ENCODE measurements around the gene NGFR.

The NGFR gene

GRCh38 chr17:49525831-49526741, 31.0 kb downstream of the NGFR start:
- no peaks in the 10 kb centered on the region for H3K4me1 ChIP-seq (ENCODE audit: control insufficient read depth, insufficient read depth, low read length)
- POLR2A ChIA-PET = no interaction called here
- CTCF ChIA-PET = interaction anchor here (0.6 to 4.3 kb wide), 4 partner anchors 12 to 1675 kb away, joined by 3 to 27 read pairs (median 6); no protein-coding TSS in a partner anchor
- no peaks in the 10 kb centered on the region for H3K36me3 ChIP-seq (ENCODE audit: control insufficient read depth in 2 of 2, insufficient read depth in 1 of 2, low read length in 2 of 2)
- no peak overlapping the region for H3K4me3 ChIP-seq (ENCODE audit: low read depth, low read length)
- H3K27ac ChIP-seq (ENCODE audit: extremely low read depth, low read depth, low read length) = no peak overlapping the region
- H3K9me3 ChIP-seq (ENCODE audit: control insufficient read depth, insufficient read depth, low read depth, low read length) = no peaks in the 10 kb centered on the region
- no peak for TF ChIP-seq SP7 (tag by site-specific recombination; IDR thresholded peaks at IDR 0.05)
- no peak for TF ChIP-seq ZNF157 (tag by site-specific recombination; IDR thresholded peaks at IDR 0.05)
- no peak for TF ChIP-seq ZNF677 (tag by site-specific recombination; IDR thresholded peaks at IDR 0.05)
- TF ChIP-seq ZNF549 (tag by site-specific recombination; IDR thresholded peaks at IDR 0.05) = no peak
- TF ChIP-seq ZNF626 (tag by site-specific recombination; IDR thresholded peaks at IDR 0.05) = no peak
- no peak for TF ChIP-seq ZNF660 (tag by site-specific recombination; IDR thresholded peaks at IDR 0.05)
- TF ChIP-seq, protein P1, sequence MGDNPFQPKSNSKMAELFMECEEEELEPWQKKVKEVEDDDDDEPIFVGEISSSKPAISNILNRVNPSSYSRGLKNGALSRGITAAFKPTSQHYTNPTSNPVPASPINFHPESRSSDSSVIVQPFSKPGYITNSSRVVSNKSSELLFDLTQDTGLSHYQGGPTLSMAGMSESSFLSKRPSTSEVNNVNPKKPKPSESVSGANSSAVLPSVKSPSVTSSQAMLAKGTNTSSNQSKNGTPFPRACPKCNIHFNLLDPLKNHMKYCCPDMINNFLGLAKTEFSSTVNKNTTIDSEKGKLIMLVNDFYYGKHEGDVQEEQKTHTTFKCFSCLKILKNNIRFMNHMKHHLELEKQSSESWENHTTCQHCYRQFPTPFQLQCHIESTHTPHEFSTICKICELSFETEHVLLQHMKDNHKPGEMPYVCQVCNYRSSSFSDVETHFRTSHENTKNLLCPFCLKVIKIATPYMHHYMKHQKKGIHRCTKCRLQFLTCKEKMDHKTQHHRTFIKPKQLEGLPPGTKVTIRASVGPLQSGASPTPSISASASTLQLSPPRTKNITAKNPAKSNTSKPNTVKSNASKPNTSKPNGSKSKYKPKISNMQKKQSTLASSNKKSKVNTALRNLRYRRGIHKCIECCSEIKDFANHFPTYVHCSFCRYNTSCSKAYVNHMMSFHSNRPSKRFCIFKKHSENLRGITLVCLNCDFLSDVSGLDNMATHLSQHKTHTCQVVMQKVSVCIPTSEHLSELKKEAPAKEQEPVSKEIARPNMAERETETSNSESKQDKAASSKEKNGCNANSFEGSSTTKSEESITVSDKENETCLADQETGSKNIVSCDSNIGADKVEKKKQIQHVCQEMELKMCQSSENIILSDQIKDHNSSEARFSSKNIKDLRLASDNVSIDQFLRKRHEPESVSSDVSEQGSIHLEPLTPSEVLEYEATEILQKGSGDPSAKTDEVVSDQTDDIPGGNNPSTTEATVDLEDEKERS (tag by site-specific recombination; IDR thresholded peaks at IDR 0.05) = no peak
- TF ChIP-seq ZNF585B (tag by site-specific recombination; IDR thresholded peaks at IDR 0.05) = no peak
- TF ChIP-seq OVOL3 (tag by site-specific recombination; IDR thresholded peaks at IDR 0.05) = no peak
- TF ChIP-seq ZNF16 (tag by site-specific recombination; IDR thresholded peaks at IDR 0.05; ENCODE audit: low read depth) = no peak
- TF ChIP-seq ZNF354C (tag by site-specific recombination; IDR thresholded peaks at IDR 0.05; ENCODE audit: borderline replicate concordance, low read depth) = no peak
- TF ChIP-seq HOXA7 (CRISPR knock-in tag; IDR thresholded peaks at IDR 0.05; ENCODE audit: borderline replicate concordance) = no peak
- TF ChIP-seq ZNF324 (tag by site-specific recombination; IDR thresholded peaks at IDR 0.05) = no peak
- no peak for TF ChIP-seq PRDM2 (tag by site-specific recombination; IDR thresholded peaks at IDR 0.05; ENCODE audit: borderline replicate concordance)
- no peak for TF ChIP-seq GFI1B (tag by site-specific recombination; IDR thresholded peaks at IDR 0.05)
- no peak for TF ChIP-seq ZNF394 (tag by site-specific recombination; IDR thresholded peaks at IDR 0.05; ENCODE audit: borderline replicate concordance)
- no peak for TF ChIP-seq KLF16 (tag by site-specific recombination; IDR thresholded peaks at IDR 0.05)
- TF ChIP-seq, protein P2, sequence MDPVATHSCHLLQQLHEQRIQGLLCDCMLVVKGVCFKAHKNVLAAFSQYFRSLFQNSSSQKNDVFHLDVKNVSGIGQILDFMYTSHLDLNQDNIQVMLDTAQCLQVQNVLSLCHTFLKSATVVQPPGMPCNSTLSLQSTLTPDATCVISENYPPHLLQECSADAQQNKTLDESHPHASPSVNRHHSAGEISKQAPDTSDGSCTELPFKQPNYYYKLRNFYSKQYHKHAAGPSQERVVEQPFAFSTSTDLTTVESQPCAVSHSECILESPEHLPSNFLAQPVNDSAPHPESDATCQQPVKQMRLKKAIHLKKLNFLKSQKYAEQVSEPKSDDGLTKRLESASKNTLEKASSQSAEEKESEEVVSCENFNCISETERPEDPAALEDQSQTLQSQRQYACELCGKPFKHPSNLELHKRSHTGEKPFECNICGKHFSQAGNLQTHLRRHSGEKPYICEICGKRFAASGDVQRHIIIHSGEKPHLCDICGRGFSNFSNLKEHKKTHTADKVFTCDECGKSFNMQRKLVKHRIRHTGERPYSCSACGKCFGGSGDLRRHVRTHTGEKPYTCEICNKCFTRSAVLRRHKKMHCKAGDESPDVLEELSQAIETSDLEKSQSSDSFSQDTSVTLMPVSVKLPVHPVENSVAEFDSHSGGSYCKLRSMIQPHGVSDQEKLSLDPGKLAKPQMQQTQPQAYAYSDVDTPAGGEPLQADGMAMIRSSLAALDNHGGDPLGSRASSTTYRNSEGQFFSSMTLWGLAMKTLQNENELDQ (tag by site-specific recombination; IDR thresholded peaks at IDR 0.05; ENCODE audit: low read depth) = no peak
- TF ChIP-seq ZSCAN18 (tag by site-specific recombination; IDR thresholded peaks at IDR 0.05) = no peak
- no peak for TF ChIP-seq ZNF488 (tag by site-specific recombination; IDR thresholded peaks at IDR 0.05)

All from HEK293 (cell line).